Mesenchymal stem cell (in vitro differentiated cells and primary cell): ENCODE results near the gene UNC119.
A peak's percentile ranks its signal among the peaks of the same experiment; 100 is the strongest.

Experiments
- DNase-seq: peaks from one replicate; pipeline ENCODE4 v3.0.0-alpha.2; 2013
- H2AFZ ChIP-seq: one replicate; pipeline ENCODE4 v1.6.1; 2013; ENCODE audit warnings: low read depth, mild to moderate bottlenecking, control low read depth, inconsistent platforms, low read length, moderate library complexity
- H2AK5ac ChIP-seq: 2 replicates; pipeline ENCODE4 v1.6.1; 2013; ENCODE audit warnings: low read length, moderate library complexity, mild to moderate bottlenecking, inconsistent platforms; ENCODE audit not compliant: severe bottlenecking
- H2BK120ac ChIP-seq: one replicate; pipeline ENCODE4 v1.6.1; 2013; ENCODE audit warnings: low read depth, mild to moderate bottlenecking, inconsistent platforms, low read length, moderate library complexity
- H2BK12ac ChIP-seq, 2 experiments: one replicate each; pipeline ENCODE4 v1.6.1; 2013; ENCODE audit warnings: inconsistent platforms in 2 of 2, low read length in 2 of 2, mild to moderate bottlenecking in 2 of 2, moderate library complexity in 2 of 2, control low read depth in 1 of 2
- H2BK15ac ChIP-seq: one replicate; pipeline ENCODE4 v1.6.1; 2013; ENCODE audit warnings: mild to moderate bottlenecking, low read depth, inconsistent platforms; ENCODE audit not compliant: poor library complexity, severe bottlenecking
- H2BK5ac ChIP-seq: 2 replicates; pipeline ENCODE4 v1.6.1; 2013; ENCODE audit warnings: low read depth, mild to moderate bottlenecking, low read length, control low read depth, inconsistent platforms; ENCODE audit not compliant: poor library complexity, severe bottlenecking
- H3K14ac ChIP-seq, 2 experiments: one replicate each; pipeline ENCODE4 v1.6.1; 2013; ENCODE audit warnings: inconsistent platforms in 2 of 2, low read length in 2 of 2, control low read depth in 1 of 2, mild to moderate bottlenecking in 1 of 2, moderate library complexity in 1 of 2
- H3K18ac ChIP-seq, 2 experiments: one replicate each; pipeline ENCODE4 v1.6.1; 2013; ENCODE audit warnings: inconsistent platforms in 2 of 2, low read length in 2 of 2, control low read depth in 1 of 2, low read depth in 1 of 2, mild to moderate bottlenecking in 1 of 2
- H3K23ac ChIP-seq, 2 experiments: one replicate each; pipeline ENCODE4 v1.6.1; 2013; ENCODE audit warnings: inconsistent platforms in 2 of 2, low read length in 2 of 2, mild to moderate bottlenecking in 2 of 2, moderate library complexity in 2 of 2, control low read depth in 1 of 2
- H3K27ac ChIP-seq: 2 replicates; pipeline ENCODE4 v1.5.1; 2013; ENCODE audit warnings: mild to moderate bottlenecking, moderate library complexity, low read length, control low read depth, inconsistent platforms; ENCODE audit not compliant: poor library complexity, severe bottlenecking
- H3K27me3 ChIP-seq, 2 experiments: 2 replicates each; pipeline versions ENCODE4 v1.6.1 to v1.7.0; 2013; ENCODE audit warnings: low read length in 2 of 2, mild to moderate bottlenecking in 2 of 2, moderate library complexity in 2 of 2, control low read depth in 1 of 2, inconsistent platforms in 1 of 2; ENCODE audit not compliant: control insufficient read depth in 1 of 2, insufficient read depth in 1 of 2
- H3K36me3 ChIP-seq, 2 experiments: 2 replicates each; pipeline versions ENCODE4 v1.6.1 to v1.7.0; 2013; ENCODE audit warnings: low read length in 2 of 2, control low read depth in 1 of 2, inconsistent platforms in 1 of 2, low read depth in 1 of 2, mild to moderate bottlenecking in 1 of 2; ENCODE audit not compliant: insufficient read depth in 2 of 2, control insufficient read depth in 1 of 2
- H3K4ac ChIP-seq, 2 experiments: one replicate each; pipeline ENCODE4 v1.6.1; 2013; ENCODE audit warnings: inconsistent platforms in 2 of 2, low read length in 2 of 2, mild to moderate bottlenecking in 2 of 2, moderate library complexity in 2 of 2, control low read depth in 1 of 2, low read depth in 1 of 2
- H3K4me1 ChIP-seq: 2 replicates; pipeline ENCODE4 v1.6.1; 2013; ENCODE audit warnings: low read depth, low read length, control low read depth; ENCODE audit not compliant: control insufficient read depth, insufficient read depth
- H3K4me2 ChIP-seq: 2 replicates; pipeline ENCODE4 v1.6.1; 2013; ENCODE audit warnings: low read length, mild to moderate bottlenecking, inconsistent platforms; ENCODE audit not compliant: poor library complexity, severe bottlenecking
- H3K4me3 ChIP-seq, 2 experiments: 2 replicates each; pipeline versions ENCODE4 v1.5.1 to v1.7.0; 2013; ENCODE audit warnings: low read length in 2 of 2, mild to moderate bottlenecking in 2 of 2, control low read depth in 1 of 2, low read depth in 1 of 2; ENCODE audit not compliant: insufficient read depth in 1 of 2
- H3K79me1 ChIP-seq: replicated peaks from 2 replicates; pipeline ENCODE4 v1.6.1; 2013; ENCODE audit warnings: mild to moderate bottlenecking, control low read depth, low read length, inconsistent platforms; ENCODE audit not compliant: poor library complexity, severe bottlenecking
- H3K9ac ChIP-seq: 2 replicates; pipeline ENCODE4 v1.7.0; 2013; ENCODE audit warnings: mild to moderate bottlenecking, low read length, moderate library complexity
- H3K9me3 ChIP-seq: 2 replicates; pipeline ENCODE4 v1.7.0; 2013; ENCODE audit warnings: mild to moderate bottlenecking, low read length; ENCODE audit not compliant: control insufficient read depth
- H4K8ac ChIP-seq: one replicate; pipeline ENCODE4 v1.6.1; 2013; ENCODE audit warnings: inconsistent platforms, mild to moderate bottlenecking, low read length, moderate library complexity
- H4K91ac ChIP-seq: one replicate; pipeline ENCODE4 v1.6.1; 2013; ENCODE audit warnings: mild to moderate bottlenecking, low read length, inconsistent platforms
- WGBS: methylation state at CpG from one replicate; pipeline ENCODE4 v1.1.7; 2013; ENCODE audit warnings: mixed read lengths; 5-methylcytosine and 5-hydroxymethylcytosine counted together

UNC119 gene

GRCh38 chr17:28532050-28532960 is 20.1 kb downstream of the UNC119 start:
- Histone ChIP-seq H3K4me2 (no peak overlapping the region), H3K18ac (peak overlapping the region in 1 of 2 experiments; percentile 43), H2BK12ac (no peak overlapping the region), H4K8ac (no peak overlapping the region), H2BK120ac (no peak overlapping the region), H2AFZ (no peak overlapping the region), H2BK15ac (peak overlapping the region; percentile 26), H4K91ac (no peak overlapping the region), H3K36me3 (no peaks in the 10 kb centered on the region), H3K9me3 (no peaks in the 10 kb centered on the region), H3K4me1 (no peaks in the 10 kb centered on the region), H3K4ac (no peak overlapping the region), H3K14ac (no peak overlapping the region), H2AK5ac (no peak overlapping the region), H3K9ac (no peak overlapping the region), H3K23ac (no peak overlapping the region), H3K79me1 (no peaks in the 10 kb centered on the region), H3K4me3 (no peak overlapping the region), H2BK5ac (no peak overlapping the region), H3K27me3 (peaks cover 24 to 35% of the 10 kb centered on the region in 2 experiments), H3K27ac (no peak overlapping the region)
- peak; percentile 12 for DNase-seq
- 76% methylated on average over 5 of the region's 7 CpGs for WGBS

GRCh38 chr17:28530926-28531325 is 21.5 kb downstream of the UNC119 start:
- no peak overlapping the region for H3K4me3 ChIP-seq
- peaks cover 14 to 34% of the 10 kb centered on the region in 2 experiments for H3K27me3 ChIP-seq
- no peak overlapping the region for H3K27ac ChIP-seq
- H3K79me1 ChIP-seq, result no peaks in the 10 kb centered on the region
- no peak overlapping the region for H2AK5ac ChIP-seq
- no peak overlapping the region for H3K4ac ChIP-seq
- no peak overlapping the region for H2BK12ac ChIP-seq
- no peak overlapping the region for H2BK120ac ChIP-seq
- H2BK5ac ChIP-seq, result no peak overlapping the region
- no peak overlapping the region for H3K18ac ChIP-seq
- no peak for DNase-seq
- WGBS, result 91% methylated on average over 7 of the region's 7 CpGs
- H4K8ac ChIP-seq, result no peak overlapping the region
- no peak overlapping the region for H3K9ac ChIP-seq
- no peak overlapping the region for H2BK15ac ChIP-seq
- H3K9me3 ChIP-seq, result no peaks in the 10 kb centered on the region
- H3K4me2 ChIP-seq, result no peak overlapping the region
- no peak overlapping the region for H4K91ac ChIP-seq
- H3K36me3 ChIP-seq, result no peaks in the 10 kb centered on the region
- no peak overlapping the region for H3K14ac ChIP-seq
- H3K4me1 ChIP-seq, result no peaks in the 10 kb centered on the region
- no peak overlapping the region for H3K23ac ChIP-seq
- H2AFZ ChIP-seq, result no peak overlapping the region

GRCh38 chr17:28530250-28530649 is 22.2 kb downstream of the UNC119 start:
- no peak for DNase-seq
- Histone ChIP-seq H4K8ac (no peak overlapping the region), H2BK5ac (no peak overlapping the region), H3K27me3 (peaks cover 13 to 34% of the 10 kb centered on the region in 2 experiments), H3K9ac (no peak overlapping the region), H3K4me3 (no peak overlapping the region), H3K4ac (no peak overlapping the region), H3K36me3 (no peaks in the 10 kb centered on the region), H3K4me2 (no peak overlapping the region), H3K18ac (no peak overlapping the region), H2BK120ac (no peak overlapping the region), H3K27ac (no peak overlapping the region), H2BK15ac (no peak overlapping the region), H3K23ac (no peak overlapping the region), H3K14ac (no peak overlapping the region), H3K9me3 (no peaks in the 10 kb centered on the region), H2AK5ac (no peak overlapping the region), H2AFZ (no peak overlapping the region), H2BK12ac (no peak overlapping the region), H4K91ac (no peak overlapping the region), H3K79me1 (no peaks in the 10 kb centered on the region), H3K4me1 (peaks cover under 1% of the 10 kb centered on the region)
- 84% methylated on average over 4 of the region's 4 CpGs for whole genome bisulfite sequencing

DNA sequence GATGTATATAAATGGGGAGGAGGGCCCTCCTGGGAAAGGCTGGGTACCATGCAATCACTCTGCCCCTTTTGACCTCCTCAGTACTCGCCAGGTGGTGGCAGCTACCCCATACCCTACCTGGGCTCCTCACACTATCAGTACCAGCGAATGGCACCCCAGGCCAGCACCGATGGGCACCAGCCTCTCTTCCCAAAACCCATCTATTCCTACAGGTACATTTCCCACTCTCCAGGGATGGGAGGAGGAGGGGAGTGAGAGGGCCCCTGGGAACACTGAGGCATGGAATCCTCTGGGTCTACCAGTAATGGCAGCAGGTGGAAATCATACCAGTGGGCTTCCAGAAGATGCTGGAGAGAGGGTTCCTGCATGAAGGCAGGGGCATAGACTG is 23.4 kb downstream of the UNC119 start:
- Histone ChIP-seq H2AFZ (no peak overlapping the region), H3K79me1 (no peaks in the 10 kb centered on the region), H3K27me3 (peaks cover 9 to 31% of the 10 kb centered on the region in 2 experiments), H4K8ac (no peak overlapping the region), H3K36me3 (no peaks in the 10 kb centered on the region), H2BK5ac (no peak overlapping the region), H3K4ac (no peak overlapping the region), H3K4me2 (no peak overlapping the region), H3K18ac (no peak overlapping the region), H3K14ac (no peak overlapping the region), H2AK5ac (no peak overlapping the region), H4K91ac (no peak overlapping the region), H3K9me3 (no peaks in the 10 kb centered on the region), H3K4me1 (peaks cover 8% of the 10 kb centered on the region), H3K23ac (no peak overlapping the region), H3K9ac (no peak overlapping the region), H3K4me3 (no peak overlapping the region), H2BK120ac (no peak overlapping the region), H2BK12ac (no peak overlapping the region), H2BK15ac (no peak overlapping the region), H3K27ac (no peak overlapping the region)
- DNase-seq, result no peak
- no CpG with 5 or more reads among the region's 3 CpGs for WGBS
